Body of pancreas (tissue), 4 donors: ENCODE measurements around the gene STXBP4.

Experiments
- CTCF ChIP-seq, 7 experiments: fragments of 450-650 bp in 4 of 7; fragments of 200-600 bp in 3 of 7; sonication (generic) in 3 of 7; IDR thresholded peaks; one replicate each; pipeline ENCODE4 v1.5.1; 2016 to 2019; ENCODE audit warnings: antibody characterized with exemption in 7 of 7
- POLR2A ChIP-seq, 3 donors: fragments of 450-650 bp; IDR thresholded peaks; one replicate each; pipeline ENCODE4 v1.6.1; 2016; ENCODE audit warnings: antibody characterized with exemption in 3 of 3, mild to moderate bottlenecking in 2 of 3

- TF ChIP-seq CTCF (IDR thresholded peaks at IDR 0.05) (no peak), POLR2A (IDR thresholded peaks at IDR 0.05) (no peak)
Measured at GRCh38 chr17:55059724-55060123, 91.2 kb downstream of the STXBP4 start.
